ENCODE measurements around the gene HDHD3.
"Not testable (repeated sequence)": the region's sequence is repeated elsewhere in the genome, so short reads cannot be mapped to it uniquely, and the experiment has no call there.

Gene HDHD3

GRCh38 chr9:113376634-113377567 is at the start of gene HDHD3:
TSS of gene HDHD3 (minus strand) at chr9:113376986. CDS start at chr9:113374354, 2,632 bp downstream.
- peak; percentile 67 for DNase-seq

GRCh38 chr9:113425072-113425471 is 48.3 kb upstream of the HDHD3 start:
- no peak for DNase-seq

GRCh38 chr9:113421726-113422125 is 44.9 kb upstream of the HDHD3 start:
- DNase-seq, result no peak

GRCh38 chr9:113417370-113417769 is 40.6 kb upstream of the HDHD3 start:
- no peak for DNase-seq

- DNase-seq, result no peak
Observed at GRCh38 chr9:113416149-113416721, 39.4 kb upstream of the HDHD3 start.

GRCh38 chr9:113410207-113410864 is 33.5 kb upstream of the HDHD3 start, which contains the start of the genes C9orf43 and POLE3:
TSS of gene C9orf43 (plus strand) at chr9:113410747. CDS start at chr9:113413494, 2,747 bp downstream.
TSS of gene POLE3 (minus strand) at chr9:113410675. CDS start at chr9:113410293, 382 bp downstream.
- DNase-seq, result peak; percentile 91

GRCh38 chr9:113409883-113410206 is 33.1 kb upstream of the HDHD3 start:
- DNase-seq, result no peak

- no peak for DNase-seq
Observed at GRCh38 chr9:113409481-113409880, 32.7 kb upstream of the HDHD3 start.

- DNase-seq, result peak; percentile 36
Observed at GRCh38 chr9:113406873-113407511, 30.2 kb upstream of the HDHD3 start.

- DNase-seq, result not testable (repeated sequence)
Observed at GRCh38 chr9:113406353-113406752, 29.6 kb upstream of the HDHD3 start.

- no peak for DNase-seq
Observed at GRCh38 chr9:113403646-113404045, 26.9 kb upstream of the HDHD3 start.

- DNase-seq, result peak; percentile 99
Observed at GRCh38 chr9:113401027-113401792, 24.4 kb upstream of the HDHD3 start, which contains the start of gene ALAD. TSS of gene ALAD (minus strand) at chr9:113401284. CDS start at chr9:113393559, 7,725 bp downstream.

- DNase-seq, result no peak
Observed at GRCh38 chr9:113399646-113400200, 22.9 kb upstream of the HDHD3 start.

GRCh38 chr9:113398796-113399195 is 22.0 kb upstream of the HDHD3 start:
- no peak for DNase-seq

- no peak for DNase-seq
Observed at GRCh38 chr9:113397203-113397631, 20.4 kb upstream of the HDHD3 start.

- DNase-seq, result no peak
Observed at GRCh38 chr9:113395000-113395861, 18.4 kb upstream of the HDHD3 start.

GRCh38 chr9:113393281-113393680 is 16.5 kb upstream of the HDHD3 start:
- DNase-seq, result no peak

- no peak for DNase-seq
Observed at GRCh38 chr9:113391917-113392316, 15.1 kb upstream of the HDHD3 start.

GRCh38 chr9:113390192-113390960 is 13.6 kb upstream of the HDHD3 start:
- DNase-seq, result no peak

- DNase-seq, result no peak
Observed at GRCh38 chr9:113389451-113389850, 12.7 kb upstream of the HDHD3 start.
